NB4 (cell line): ENCODE measurements around the gene TSC1.

Experiments
- DNase-seq: peaks from one replicate; pipeline ENCODE4 v3.0.0; 2010; ENCODE audit warnings: low read depth
- H3K4me3 ChIP-seq: one replicate; pipeline ENCODE4 v1.5.1; 2011; ENCODE audit warnings: mild to moderate bottlenecking, low read depth, low read length, moderate library complexity
- MYC ChIP-seq: IDR thresholded peaks from 2 replicates; pipeline ENCODE4 v1.6.1; 2011; ENCODE audit warnings: low read depth, low read length
- POLR2A ChIP-seq: IDR thresholded peaks from 2 replicates; pipeline ENCODE4 v1.6.1; 2011; ENCODE audit warnings: mild to moderate bottlenecking; ENCODE audit not compliant: insufficient read length; ENCODE audit errors: extremely low read depth
- TF ChIP-seq, protein P1 (sequence below): IDR thresholded peaks from one replicate; pipeline ENCODE4 v1.5.1; 2012; ENCODE audit warnings: low read depth, low read length
- TF ChIP-seq, protein P2 (sequence below): IDR thresholded peaks from 2 replicates; pipeline ENCODE4 v1.6.1; 2011; ENCODE audit warnings: low read depth, low read length

Gene TSC1

DNA sequence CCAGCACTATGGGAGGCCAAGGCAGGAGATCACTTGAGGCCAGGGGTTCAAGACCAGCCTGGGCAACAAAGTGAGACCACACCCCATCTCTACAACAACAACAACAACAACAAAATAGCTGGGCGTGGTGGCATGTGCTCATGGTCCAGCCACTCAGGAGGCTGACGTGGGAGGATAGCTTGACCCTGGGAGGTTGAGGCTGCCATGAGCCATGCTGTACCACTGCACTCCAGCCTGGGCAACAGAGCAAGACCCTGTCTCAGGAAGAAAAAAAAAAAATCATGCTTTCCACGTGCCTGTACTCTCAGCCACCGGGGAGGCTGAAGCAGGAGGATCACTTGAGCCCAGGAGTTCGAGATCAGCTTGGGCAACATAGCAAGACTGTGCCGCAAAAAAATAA, 29.5 kb downstream of the TSC1 start:
- H3K4me3 ChIP-seq = no peak overlapping the region
- DNase-seq = no peak
- TF ChIP-seq, protein P1, sequence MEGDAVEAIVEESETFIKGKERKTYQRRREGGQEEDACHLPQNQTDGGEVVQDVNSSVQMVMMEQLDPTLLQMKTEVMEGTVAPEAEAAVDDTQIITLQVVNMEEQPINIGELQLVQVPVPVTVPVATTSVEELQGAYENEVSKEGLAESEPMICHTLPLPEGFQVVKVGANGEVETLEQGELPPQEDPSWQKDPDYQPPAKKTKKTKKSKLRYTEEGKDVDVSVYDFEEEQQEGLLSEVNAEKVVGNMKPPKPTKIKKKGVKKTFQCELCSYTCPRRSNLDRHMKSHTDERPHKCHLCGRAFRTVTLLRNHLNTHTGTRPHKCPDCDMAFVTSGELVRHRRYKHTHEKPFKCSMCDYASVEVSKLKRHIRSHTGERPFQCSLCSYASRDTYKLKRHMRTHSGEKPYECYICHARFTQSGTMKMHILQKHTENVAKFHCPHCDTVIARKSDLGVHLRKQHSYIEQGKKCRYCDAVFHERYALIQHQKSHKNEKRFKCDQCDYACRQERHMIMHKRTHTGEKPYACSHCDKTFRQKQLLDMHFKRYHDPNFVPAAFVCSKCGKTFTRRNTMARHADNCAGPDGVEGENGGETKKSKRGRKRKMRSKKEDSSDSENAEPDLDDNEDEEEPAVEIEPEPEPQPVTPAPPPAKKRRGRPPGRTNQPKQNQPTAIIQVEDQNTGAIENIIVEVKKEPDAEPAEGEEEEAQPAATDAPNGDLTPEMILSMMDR = no peak
- TF ChIP-seq MYC (no peak), POLR2A (no peak)
- TF ChIP-seq, protein P2, sequence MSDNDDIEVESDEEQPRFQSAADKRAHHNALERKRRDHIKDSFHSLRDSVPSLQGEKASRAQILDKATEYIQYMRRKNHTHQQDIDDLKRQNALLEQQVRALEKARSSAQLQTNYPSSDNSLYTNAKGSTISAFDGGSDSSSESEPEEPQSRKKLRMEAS = no peak

- DNase-seq = no peak
- H3K4me3 ChIP-seq = no peak overlapping the region
- TF ChIP-seq POLR2A = no peak
- TF ChIP-seq MYC = no peak
- TF ChIP-seq, protein P2 = no peak
- TF ChIP-seq, protein P1 = no peak
These were observed 32.3 kb downstream of the TSC1 start for GRCh38 chr9:132912131-132912530.

- TF ChIP-seq, protein P2 = no peak
- DNase-seq = no peak
- H3K4me3 ChIP-seq = no peak overlapping the region
These were observed 34.0 kb downstream of the TSC1 start for GRCh38 chr9:132910376-132910775.

DNA sequence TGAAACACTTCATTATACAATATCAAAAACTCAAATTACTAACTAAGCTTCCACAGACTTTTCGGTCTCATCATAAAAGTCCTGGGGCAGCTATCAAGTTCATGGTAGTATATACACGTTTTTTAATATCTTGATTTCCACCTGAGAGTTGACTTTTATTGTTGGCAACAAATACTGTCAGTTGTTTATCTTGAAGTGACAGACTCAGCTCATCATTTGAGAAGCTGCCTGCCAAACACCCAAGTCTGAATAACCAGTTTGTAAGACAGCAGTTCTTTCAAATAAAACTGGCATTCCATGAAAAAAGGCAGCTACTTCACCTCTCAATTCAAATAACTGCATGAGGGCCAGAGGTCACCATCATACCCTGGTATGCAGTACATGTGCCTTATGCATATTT, 35.1 kb downstream of the TSC1 start:
- H3K4me3 ChIP-seq = no peak overlapping the region
- TF ChIP-seq POLR2A (no peak), MYC (no peak)
- TF ChIP-seq, protein P1 = no peak
- TF ChIP-seq, protein P2 = no peak
- DNase-seq = no peak

DNA sequence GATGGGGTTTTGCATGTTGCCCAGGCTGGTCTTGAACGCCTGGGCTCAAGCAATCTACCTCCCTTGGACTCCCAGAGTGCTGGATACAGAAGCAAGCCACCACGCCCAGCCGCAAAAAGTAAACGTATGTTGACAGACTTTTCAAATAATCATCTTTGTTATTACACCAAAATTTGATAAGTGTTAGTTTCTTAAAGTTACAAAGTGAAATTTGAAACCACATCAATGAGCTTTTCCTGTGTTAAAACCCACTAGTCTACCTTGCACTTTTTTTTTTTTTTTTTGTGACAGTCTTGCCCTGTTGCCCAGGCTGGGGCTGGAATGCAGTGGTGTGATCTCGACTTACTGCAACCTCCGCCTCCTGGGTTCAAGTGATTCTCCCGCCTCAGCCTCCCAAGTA, 35.8 kb downstream of the TSC1 start:
- DNase-seq = no peak
- TF ChIP-seq, protein P1 = no peak
- no peak for TF ChIP-seq POLR2A
- no peak for TF ChIP-seq MYC
- TF ChIP-seq, protein P2 = no peak
- no peak overlapping the region for H3K4me3 ChIP-seq

GRCh38 chr9:132905726-132906125, 38.7 kb downstream of the TSC1 start:
- TF ChIP-seq, protein P1 = no peak
- no peak for TF ChIP-seq MYC
- no peak for DNase-seq
- H3K4me3 ChIP-seq = no peak overlapping the region
